Choroid plexus epithelial cell (primary cell): Measurements from ENCODE around the gene GABRB2.

Experiments used
- DNase-seq: peaks from one replicate; pipeline ENCODE4 v3.0.0-alpha.2; 2010; ENCODE audit warnings: low read depth
- H3K4me3 ChIP-seq: 2 replicates; pipeline ENCODE4 v1.5.1; 2011; ENCODE audit warnings: low read depth, mild to moderate bottlenecking, control low read depth, low read length, moderate library complexity
- CTCF ChIP-seq: conservative IDR thresholded peaks from 2 replicates; pipeline ENCODE4 v1.5.1; 2011; ENCODE audit warnings: low read depth, mild to moderate bottlenecking, control low read depth, inconsistent platforms, low read length, moderate library complexity

Gene GABRB2

GRCh38 chr5:161481922-161482321, 64.6 kb downstream of the GABRB2 start:
- TF ChIP-seq CTCF: no peak

GRCh38 chr5:161471211-161471950, 75.1 kb downstream of the GABRB2 start:
- TF ChIP-seq CTCF: no peak
- DNase-seq: no peak
- no peak overlapping the region for H3K4me3 ChIP-seq

More at GRCh38 chr5:161481922-161482321, 64.6 kb downstream of the GABRB2 start:
- no peak for DNase-seq
- no peak overlapping the region for H3K4me3 ChIP-seq

- TF ChIP-seq CTCF: no peak
- no peak for DNase-seq
Observed at GRCh38 chr5:161467703-161468102, 78.8 kb downstream of the GABRB2 start.

GRCh38 chr5:161460741-161461140, 85.8 kb downstream of the GABRB2 start:
- TF ChIP-seq CTCF: no peak
- H3K4me3 ChIP-seq: no peak overlapping the region
- DNase-seq: no peak

More at GRCh38 chr5:161467703-161468102, 78.8 kb downstream of the GABRB2 start:
- no peak overlapping the region for H3K4me3 ChIP-seq

GRCh38 chr5:161446655-161447054, 99.9 kb downstream of the GABRB2 start:
- DNase-seq: no peak
- no peak overlapping the region for H3K4me3 ChIP-seq
- no peak for TF ChIP-seq CTCF

- TF ChIP-seq CTCF: no peak
- DNase-seq: no peak
- no peak overlapping the region for H3K4me3 ChIP-seq
Observed at GRCh38 chr5:161442471-161442870, 104.1 kb downstream of the GABRB2 start.

GRCh38 chr5:161432798-161433197, 113.7 kb downstream of the GABRB2 start:
- H3K4me3 ChIP-seq: no peak overlapping the region
- no peak for DNase-seq
- no peak for TF ChIP-seq CTCF
